Fibroblast of mammary gland (primary cell): ENCODE data around the gene AUH.

Source experiments
- DNase-seq: peaks from one replicate; pipeline ENCODE4 v3.0.0-alpha.2; 2010; ENCODE audit warnings: low read depth
- H3K4me3 ChIP-seq: 2 replicates; pipeline ENCODE4 v1.5.1; 2011; ENCODE audit warnings: low read depth, mild to moderate bottlenecking, low read length, moderate library complexity; ENCODE audit not compliant: control insufficient read depth
- CTCF ChIP-seq: conservative IDR thresholded peaks from 2 replicates; pipeline ENCODE4 v1.5.1; 2011; ENCODE audit warnings: low read depth, low read length, inconsistent platforms; ENCODE audit not compliant: control insufficient read depth, insufficient read depth

The AUH gene

DNA sequence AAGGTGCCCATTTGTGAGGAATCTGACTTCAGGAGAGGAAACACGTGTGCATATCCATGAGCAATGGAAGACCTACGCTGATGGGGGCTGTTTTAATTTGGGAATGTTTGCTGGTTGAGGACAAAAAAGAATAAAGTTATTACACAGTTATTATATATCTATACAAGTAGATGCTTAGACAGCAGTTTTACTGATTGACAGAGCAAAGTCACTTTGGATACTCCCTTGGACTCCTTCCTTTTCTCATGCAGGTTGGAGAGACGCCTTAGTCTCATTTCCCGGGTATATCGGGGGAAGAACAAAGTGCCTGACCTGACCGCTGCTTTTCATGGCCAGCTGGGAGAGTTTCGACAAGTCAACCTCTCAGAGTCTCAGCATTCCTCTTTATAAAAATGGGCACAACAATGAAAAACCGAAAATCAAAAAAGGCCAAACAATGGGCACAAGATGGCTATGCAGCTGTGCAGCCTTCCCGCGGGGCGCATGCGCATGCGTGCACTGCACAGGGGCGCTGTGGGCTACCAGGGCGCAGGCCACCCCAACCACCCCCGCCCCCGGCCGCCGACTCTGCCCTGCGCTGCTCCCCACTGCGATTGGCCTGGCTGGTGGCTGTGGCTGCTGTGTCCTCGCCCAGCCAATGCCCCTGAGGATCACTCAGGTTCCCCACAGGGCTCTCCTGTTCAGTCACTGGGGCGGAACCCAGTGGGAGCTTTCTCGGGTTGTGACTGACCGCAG lies 43.8 kb upstream of the AUH start:
- no peak for TF ChIP-seq CTCF
- DNase-seq: no peak
- no peak overlapping the region for H3K4me3 ChIP-seq

GRCh38 chr9:91403665-91404543 lies 42.2 kb upstream of the AUH start:
- DNase-seq: no peak
- no peak for TF ChIP-seq CTCF
- no peak overlapping the region for H3K4me3 ChIP-seq

GRCh38 chr9:91398926-91399325 lies 37.2 kb upstream of the AUH start:
- H3K4me3 ChIP-seq: no peak overlapping the region

GRCh38 chr9:91395553-91396471 lies 34.1 kb upstream of the AUH start:
- H3K4me3 ChIP-seq: no peak overlapping the region
- TF ChIP-seq CTCF: no peak
- DNase-seq: peak; percentile 90

More at GRCh38 chr9:91398926-91399325, 37.2 kb upstream of the AUH start:
- TF ChIP-seq CTCF: no peak
- DNase-seq: no peak

GRCh38 chr9:91395106-91395552 lies 33.4 kb upstream of the AUH start:
- TF ChIP-seq CTCF: no peak
- no peak overlapping the region for H3K4me3 ChIP-seq
- DNase-seq: peak; percentile 89

DNA sequence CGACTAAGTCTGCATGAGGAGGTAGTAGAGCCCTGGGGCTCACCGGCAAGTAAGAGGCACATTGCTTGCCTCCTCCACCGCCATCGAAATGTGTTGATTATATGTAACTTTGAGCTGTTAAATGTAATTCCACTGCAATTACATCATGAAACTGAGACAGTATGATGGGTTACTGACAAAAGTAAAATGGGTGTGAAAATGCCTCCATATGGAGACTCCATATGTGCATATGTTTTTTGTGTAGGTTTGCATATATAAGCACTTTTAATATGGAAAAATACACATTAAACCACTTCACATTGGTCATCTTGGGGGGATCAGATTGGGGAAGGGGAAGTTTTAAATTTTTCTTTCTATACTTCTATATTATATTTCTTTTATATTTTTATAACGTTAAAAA lies 32.1 kb upstream of the AUH start:
- H3K4me3 ChIP-seq: no peak overlapping the region
- no peak for TF ChIP-seq CTCF
- no peak for DNase-seq
